Activated naive CD4-positive, alpha-beta T cell treated with anti-CD3 and anti-CD28 coated beads, Interleukin-2, amount 50 U/mL, for 16 hours (primary cell): ENCODE results near the gene CSF1.

ENCODE experiments used
- DNase-seq: peaks from one replicate; pipeline ENCODE4 v3.0.0-alpha.2; 2020

CSF1 gene

DNA sequence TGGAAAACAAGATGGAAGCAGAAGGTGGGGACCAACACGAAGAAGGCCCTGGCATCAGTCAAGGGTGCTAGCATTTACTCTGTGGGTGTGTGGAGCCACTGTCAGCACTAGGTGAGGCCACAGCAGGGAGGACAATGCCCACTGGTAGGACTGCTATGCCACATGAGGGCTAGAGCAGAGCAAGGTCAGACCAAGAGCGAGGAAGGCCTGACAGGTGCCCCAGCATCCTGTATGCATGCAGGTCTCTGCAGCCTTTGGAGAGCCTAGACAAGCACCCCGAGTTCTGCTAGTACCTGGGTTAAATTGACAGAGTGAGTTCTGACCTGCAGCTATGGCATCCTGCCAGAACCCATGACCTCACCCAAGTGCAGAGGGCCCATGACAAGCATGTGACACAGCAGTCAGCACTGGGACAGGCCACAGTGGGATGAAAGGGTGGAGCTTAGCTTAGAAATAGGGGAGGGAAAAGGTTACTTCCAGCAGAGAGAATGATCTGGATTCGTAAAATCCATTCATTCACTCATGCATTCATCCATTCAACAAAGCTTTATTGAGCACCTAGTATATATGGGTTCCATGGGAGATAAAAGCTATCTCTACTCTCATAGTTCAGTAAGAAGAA lies 9.0 kb upstream of the CSF1 start:
- DNase-seq, result no peak

DNA sequence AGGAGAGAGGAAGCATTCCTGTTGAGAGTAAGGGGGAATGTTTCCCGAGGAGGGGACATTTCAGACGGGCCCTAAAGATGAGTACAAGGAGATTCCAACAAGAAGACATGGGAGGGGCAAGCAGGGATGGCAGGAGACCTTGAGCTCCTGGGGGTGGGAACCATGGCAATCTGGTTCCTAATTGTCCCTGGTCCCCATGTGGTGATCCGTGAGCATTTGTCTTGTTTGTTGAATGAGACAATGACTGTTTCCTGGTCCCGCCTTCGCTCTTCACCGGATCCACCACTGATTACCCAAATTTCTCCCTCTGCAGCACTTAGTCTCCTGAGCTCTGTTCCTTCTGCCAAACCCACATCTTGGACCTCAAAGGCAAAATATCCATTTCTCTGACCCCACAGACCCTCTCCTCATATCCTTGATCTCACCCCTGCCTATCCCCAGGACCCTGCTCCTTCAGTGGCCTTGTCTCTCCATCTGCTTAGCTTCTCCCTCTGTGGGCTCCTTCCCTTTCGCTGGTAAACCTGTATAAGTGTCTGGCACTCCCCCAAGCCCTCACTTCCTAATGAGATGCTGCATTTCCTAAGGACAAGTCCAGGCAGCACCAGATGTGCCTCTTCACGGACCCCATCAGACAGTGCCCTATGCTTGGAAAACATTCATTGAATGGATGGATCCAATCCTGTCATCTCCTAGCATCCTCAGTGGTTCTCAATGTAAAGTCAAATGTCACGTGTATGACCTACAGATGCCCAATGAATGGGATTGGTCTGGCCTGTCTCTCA lies 8.3 kb upstream of the CSF1 start:
- DNase-seq, result no peak

DNA sequence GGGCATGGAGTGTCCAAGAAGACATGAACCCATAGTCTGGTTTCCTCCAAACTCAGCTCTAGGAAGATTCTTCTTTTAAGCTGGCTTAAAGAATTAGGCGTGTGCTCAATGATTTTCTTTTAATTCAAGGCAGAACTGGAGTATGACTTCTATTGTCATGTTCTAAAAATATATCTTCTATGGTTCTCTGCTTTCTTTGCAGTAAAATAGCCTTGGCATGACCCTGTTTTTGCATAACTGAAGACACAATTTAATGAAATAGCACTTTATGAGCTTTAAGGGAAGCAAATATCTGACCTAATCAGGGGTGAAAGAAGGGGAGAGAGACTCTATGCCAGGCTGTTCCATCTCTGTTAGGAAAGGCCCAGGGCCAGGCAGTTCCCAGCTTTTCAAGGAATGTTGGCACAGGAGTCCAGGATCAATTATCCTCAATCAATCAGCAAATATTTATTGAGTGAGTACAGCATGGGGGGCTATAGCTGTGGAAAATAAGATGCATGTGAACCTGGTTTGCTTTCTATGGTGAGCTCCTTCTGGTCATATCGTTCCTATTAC lies 7.2 kb upstream of the CSF1 start:
- no peak for DNase-seq

DNA sequence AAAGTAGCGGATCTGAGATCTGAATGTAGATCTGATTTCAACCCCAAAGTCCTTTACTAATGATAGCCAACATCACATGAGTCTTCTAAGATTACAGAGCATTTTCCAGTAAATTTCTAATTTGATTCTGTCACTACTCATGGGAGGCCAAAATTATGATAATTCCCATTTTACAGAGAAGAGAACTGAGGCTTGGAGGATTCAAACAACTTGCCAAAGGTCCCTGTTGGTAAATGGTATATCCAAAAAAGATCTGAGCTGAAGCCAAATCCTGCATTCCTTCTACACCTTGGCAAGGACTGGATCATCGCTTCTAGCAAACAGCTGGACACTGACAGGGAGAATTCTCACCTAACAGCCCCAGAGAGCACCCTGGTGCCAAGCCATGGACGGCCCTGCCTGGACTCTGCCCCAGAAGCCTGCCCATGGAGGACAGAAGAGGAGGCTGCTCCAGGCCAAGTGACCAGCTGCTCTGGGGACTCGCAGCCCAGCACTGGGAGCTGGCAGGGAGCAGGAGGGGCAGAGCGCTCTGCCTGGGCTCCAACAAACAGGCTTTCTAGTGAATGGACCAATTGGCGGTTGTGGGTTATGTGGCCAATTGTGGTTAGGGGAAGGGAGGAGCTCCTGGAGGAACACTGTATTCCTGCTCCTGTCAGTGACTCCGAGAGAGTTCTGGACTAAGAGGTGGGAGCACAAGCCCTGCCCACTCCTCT lies 6.4 kb upstream of the CSF1 start:
- no peak for DNase-seq

DNA sequence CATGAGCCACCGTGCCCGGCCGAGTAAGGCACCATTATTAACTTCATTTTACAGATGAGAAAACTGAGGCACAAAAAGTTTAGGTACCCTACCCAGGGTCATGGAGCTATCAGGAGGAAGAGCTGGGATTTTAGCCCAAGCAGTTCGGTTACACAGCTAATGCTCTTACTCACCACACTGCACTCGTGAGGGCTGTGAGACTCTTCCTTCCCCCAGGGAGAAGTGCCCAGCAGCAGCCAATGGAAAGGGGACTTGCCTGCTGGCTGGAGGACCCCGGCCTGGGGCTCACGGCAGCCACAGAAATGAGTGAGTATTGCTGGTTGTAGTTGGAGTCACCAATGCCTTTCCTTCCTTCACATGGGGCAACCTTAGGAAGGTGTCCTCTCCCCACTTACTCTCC lies 5.2 kb upstream of the CSF1 start:
- DNase-seq, result no peak

DNA sequence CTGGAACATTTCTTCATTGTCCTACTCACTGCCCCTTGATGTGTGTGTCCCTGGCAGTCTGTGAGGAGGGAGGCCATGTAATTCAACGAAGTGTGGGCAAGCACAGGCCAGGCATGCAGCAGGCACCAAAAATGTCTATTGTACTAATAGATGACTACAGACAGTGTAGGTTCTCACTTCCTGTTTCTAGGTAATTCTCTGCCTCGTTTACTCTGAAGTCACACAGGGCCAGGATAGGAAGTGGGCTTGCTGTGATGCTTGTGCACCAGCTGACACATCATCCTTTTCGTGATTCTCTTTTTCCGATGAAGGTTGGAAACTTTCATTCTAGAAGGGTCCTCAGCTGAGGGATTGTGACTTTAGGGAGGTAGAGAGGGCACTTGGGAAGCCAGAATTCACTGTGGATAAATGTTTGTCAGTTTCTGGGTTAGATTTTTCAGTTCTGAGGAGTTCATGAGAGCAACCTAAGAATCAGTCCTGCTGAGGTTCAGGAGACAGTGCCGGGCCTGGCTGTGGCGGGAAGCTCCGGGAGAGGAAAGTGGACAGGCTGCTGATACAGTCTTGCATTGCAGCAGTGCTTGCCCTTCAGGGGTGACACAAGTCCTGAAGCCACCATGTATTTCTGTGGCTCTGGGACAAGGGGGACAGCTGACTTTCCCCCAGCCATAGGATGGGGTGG lies 4.3 kb upstream of the CSF1 start:
- DNase-seq, result peak; percentile 54

DNA sequence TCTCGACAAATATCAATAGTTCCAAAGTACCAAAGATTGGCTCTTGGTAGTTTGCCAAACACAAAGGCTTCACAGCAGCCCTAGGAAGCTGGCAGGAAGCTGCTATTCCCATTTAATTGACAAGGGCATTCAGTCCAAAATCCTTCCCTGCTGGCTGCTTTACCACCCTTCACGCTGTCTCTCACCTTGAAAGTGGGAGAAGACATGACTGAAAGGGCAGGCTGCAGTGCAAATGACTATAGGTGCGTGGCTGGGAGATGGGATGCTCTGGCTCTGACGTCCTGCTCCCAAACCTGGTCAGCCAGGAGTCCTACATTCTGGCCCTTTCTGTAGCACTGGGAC lies 3.8 kb upstream of the CSF1 start:
- DNase-seq, result no peak

DNA sequence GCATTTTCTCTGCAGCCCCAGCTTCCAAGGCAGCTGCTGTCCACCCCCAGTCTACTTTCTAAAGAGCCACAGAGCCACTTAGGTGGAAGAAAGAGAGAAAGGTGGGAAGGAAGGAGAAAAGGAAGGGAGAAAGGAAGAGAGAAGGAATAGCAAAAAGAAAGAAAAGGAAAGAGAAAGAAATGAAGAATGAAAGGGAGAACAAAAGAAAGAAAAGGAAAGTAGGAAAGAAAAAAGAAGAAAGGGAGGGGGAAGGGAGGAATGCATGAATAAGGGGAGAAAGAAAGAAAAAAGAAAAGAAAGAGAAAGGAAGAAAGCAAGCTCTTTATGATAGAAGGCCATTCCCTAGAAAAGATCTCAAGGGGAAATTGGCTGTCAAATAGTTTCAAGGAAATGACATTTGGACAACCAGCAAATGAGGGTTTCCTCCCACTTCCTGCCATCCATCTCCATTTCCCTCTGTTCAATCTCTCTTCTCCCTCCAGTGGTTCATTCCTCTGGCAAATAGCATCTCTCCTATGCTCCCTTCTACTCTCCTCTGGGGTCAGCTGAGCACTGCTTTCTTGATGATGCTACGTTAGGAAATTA lies 3.4 kb upstream of the CSF1 start:
- no peak for DNase-seq

DNA sequence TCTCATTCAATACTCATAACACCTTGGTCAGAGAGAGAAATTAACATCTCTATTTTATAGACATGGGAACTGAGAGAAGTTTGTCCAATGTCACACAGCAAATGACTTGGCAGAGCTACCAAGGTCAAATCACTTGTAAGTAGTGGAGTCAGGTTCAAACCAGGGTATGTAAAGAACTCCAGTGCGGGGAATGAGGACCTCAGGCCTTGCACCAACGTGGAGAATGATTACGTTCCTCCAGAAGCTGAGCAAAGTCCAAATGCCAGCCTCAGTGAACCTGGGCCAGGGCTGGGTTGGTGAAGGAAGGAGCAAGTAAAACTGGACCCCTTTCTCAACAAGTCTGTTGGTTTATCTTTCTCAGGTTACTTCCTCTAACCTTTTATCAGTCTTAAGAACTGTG lies 1.8 kb upstream of the CSF1 start:
- DNase-seq, result no peak

DNA sequence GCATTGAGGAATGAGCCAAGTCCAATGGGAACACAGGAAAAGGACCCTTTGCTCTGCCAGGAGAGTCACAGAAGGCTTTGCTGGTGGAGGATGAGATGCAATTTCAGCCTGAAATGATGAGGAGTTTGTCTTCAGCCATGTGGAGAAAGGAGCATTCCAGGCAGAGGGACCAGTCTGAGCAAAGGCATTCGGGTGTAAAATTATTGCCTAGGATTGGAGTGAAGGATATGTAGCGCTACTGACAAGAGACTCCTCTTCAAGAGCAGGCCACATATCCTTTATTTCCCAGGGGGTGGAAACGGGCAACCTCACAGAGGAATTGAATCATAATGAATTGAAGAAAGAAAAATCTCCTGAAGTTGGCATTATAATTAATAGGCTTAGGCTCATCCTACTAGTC lies 1.1 kb upstream of the CSF1 start:
- DNase-seq, result no peak

DNA sequence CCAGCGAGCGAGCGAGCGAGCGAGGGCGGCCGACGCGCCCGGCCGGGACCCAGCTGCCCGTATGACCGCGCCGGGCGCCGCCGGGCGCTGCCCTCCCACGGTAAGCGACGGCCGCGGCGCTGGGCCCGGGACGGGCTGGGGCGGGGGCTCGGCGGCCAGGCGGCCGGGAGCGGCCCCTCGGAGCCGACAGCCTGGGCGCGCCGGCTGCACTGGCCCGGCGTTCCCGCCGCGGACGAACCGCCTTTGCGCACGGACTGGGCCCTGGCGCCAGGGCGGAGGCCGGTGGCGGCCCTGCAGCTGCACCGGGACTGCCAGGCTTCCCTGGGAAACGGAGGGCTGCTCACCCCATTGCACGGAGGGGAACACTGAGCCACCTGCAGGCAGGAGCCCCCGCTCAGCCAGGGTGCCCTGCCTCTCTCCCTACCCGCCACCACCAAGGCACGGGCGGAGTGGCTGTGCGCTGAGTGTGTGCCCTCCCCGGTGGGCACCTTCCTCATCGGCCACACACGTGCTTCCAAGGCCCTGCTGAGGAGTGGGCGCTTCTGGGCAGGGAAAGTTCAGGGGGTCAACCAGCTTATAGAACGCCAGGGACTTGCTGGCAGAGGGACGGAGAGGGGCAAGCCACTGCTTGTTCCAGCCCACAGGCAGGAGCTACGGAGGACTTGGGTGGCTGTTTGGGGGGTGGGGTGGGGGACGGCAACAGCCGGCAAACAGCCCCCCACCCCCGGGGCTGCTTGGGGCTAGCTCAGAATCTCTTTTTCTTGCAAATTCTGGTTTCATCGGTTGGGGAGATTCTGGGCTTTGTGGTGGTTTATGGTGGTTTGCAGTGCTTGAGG lies 532 bp downstream of the CSF1 start:
- peak; percentile 42 for DNase-seq

DNA sequence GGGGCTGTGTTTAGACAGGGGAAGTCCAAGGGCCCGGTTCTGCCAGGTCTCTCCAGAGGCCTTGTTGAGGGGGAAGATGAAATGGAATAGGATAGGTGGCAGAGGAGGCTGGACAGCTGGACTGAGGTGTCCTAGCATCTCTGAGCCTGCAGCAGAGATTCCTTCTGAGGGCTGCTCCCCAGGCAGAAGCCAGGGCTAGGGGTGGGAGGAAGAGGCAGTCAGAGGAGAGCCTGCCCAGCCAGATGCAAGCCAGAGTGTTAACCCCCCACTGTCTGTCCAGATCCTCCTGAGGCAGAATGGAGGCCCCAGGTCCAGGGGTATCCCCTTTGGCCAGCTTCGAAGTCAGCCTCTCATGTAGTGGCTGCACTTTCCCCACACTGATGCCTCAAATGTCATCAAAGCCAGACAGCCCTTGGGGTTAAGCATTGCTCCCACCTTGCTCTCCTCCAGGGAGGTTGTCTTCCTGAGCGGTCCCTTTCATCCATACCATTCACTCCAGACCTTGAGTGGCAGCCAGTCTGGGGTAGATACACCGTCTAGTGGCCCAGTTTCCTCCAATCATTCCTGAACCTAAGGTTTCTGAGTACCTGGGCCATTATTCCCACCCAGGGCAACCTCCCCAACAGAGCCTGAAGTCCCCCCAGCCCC lies 1.7 kb downstream of the CSF1 start:
- DNase-seq, result no peak

DNA sequence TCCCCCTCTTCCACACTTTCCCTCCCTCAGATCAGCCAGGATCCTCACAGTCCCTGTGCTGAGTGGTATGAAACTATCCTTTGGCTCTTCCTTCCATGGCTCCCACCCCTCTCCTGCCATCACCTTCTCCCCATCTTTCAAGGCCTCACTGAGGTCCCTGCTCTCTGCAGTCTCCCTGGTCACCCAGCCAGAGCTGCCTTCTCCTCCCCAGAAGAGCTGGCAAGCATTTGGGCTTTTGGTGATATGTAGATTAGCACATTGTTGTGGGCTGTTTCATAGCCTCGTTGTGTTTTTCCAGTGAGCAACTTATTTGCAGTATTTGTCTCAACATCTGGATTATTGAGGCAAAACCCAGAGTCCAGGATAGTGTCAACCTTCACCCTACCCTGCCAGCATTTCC lies 2.2 kb downstream of the CSF1 start:
- DNase-seq, result no peak

DNA sequence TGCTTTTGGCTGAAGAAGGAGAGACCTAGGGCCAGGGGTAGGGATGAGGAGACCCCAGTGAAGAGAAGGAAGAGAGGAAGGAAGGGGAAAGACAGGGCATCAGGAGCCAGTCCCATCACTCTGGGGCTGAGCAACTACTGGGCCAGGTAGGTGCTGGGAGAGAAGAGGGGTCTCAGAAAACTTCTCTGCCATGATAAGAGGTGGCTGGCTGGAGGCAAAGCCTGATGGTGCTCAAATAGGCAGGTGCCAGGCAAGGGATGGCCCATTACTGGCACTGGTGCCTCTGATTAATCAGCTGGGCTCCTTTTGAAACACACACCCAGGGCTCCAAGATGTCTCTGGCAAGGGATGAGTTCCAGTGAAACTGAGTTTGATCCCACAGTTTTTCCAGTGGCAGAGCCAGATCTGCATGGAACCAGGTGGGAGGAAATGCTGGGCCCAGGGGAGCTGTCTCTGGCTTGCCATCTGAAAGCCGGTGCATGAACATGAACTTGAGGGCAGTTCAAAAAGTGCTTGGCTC lies 2.8 kb downstream of the CSF1 start:
- DNase-seq, result no peak

DNA sequence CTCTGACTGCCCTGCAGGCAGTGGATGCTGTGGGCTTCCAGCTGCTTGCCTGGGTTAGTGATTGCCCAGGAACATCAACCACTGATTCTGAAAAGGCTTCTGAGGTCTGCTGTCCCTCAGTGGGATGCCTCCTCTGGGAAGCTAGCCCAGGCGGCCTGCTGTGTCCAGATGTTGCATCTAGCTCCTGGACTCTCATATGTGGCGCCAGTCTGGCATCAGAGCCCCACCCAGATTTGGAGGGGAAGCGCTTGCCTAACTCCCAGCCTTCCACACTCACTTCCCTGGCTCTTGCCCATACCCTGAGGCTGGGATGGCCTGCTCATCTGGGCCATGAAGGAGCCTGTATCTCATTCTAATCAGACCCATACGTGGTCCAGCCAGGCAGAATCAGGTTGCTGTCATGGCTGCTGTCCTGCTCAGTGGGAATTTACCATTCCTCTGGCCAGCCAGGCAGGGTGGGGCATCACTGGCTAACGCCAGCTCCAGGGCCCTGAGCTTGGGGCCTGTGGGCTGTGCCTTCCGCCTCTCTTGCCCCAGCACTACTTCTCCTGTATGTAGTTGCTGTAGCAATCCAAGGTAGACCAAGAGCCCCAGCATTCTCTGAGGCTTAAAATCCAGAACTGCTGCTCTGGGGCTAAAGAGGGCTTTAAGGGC lies 4.1 kb downstream of the CSF1 start:
- no peak for DNase-seq

DNA sequence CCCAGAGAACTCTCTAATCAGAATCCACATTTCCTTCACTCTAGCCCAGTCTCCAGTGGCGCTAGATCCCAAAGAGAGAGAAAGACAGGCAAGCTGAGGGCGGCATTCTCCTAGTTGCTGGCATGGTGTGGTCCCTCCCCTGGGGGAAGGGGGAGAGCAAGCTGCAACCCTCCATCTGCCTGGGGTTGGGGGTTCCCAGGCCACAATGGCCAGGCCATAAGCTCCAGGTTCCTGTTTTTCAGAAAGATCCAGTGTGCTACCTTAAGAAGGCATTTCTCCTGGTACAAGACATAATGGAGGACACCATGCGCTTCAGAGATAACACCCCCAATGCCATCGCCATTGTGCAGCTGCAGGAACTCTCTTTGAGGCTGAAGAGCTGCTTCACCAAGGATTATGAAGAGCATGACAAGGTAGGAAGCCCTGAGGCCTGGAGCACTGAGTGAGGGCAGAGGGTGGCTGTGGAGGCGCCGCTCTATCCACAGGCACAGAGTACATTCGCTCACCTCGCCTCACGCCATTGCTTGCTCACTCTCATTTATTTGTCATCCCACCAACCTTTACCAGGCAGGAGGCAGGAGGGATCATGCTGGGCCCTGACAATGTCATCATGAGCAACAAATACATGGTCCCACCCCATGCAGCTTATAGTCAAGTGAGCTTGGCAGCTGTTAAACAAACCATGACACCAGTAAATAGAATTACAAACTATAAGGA lies 6.6 kb downstream of the CSF1 start:
- no peak for DNase-seq

DNA sequence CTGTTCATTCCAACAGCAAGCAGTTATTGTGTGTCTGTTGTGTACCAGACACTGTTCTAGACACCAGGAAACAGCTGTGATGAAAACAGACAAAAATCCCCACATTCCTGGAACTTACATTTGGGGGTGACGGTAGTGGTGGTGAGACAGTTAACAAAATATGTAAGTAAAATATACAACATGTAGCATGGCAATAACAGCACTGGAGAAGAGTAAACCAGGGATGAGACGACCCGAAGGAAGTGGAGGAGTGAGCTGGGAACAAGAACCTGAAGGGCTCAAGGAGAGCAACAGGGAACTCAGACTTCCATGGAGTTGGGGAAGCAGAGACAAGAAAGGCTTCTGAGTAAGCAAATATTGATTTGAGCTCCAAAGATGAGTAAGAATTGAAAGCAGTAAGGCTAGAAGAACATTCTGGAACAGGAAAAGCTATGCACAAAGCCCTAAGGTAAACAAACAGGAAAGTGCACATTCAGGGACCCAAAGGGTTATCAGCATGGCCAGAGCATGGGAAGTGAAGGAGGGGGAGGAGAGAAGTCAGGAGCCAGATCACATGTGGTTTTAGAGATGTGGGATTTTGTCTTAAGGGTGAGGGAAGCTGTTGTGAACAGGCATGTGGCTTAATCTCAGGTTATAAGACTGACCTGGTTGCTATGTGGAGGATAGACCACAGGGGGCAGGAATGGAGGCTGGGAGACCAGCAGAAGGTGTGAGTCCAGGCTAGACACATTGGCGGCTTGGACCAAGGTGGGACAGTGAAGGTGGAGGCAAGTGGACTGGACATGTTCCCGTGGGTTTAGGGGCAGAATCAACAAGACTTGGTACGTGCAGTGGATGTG lies 7.3 kb downstream of the CSF1 start:
- no peak for DNase-seq

DNA sequence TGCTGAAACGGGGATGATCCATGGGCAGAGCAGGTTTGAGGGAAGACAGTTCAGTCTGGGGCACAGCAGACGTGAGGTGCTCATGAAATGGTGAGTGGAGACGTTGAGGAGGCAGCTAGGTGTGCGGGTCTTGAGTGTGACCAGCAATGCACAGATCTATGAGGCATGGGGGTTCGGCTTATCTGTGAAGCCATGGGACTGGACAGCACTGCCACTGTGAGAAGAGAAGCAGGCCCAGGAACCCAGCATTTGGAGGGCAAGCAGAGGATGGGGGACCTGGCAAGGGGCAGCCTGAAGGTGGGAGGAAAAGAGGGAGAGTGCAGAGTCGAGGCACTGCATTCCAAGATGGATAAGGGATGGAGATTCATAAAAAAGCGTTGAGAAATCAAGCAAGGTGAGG lies 8.0 kb downstream of the CSF1 start:
- no peak for DNase-seq

DNA sequence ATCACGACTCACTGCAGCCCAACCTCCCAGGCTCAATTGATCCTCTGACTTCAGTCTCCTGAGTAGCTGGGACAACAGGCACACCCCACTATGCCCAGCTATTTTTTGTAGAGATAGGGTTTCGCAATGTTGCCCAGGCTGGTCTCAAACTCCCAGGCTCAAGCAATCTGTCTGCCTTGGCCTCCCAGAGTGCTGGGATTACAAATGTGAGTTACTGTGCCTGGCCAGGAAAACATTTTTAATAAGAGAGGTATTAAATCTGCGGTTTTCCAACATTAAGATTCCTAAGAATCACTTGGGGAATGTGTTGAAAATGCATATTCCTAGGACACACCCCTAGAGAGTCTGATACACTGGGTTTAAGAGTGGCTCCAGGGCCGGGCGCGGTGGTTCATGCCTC lies 8.7 kb downstream of the CSF1 start:
- no peak for DNase-seq
